Measurements from ENCODE around the gene MPRIP. TPM values are rescaled to one million over a fixed set of nuclear protein-coding genes. Genes with fewer than 3 reads are reported as not detected.
A peak's percentile ranks its signal among the peaks of the same experiment; 100 is the strongest.
"Not testable (repeated sequence)": the region's sequence is repeated elsewhere in the genome, so short reads cannot be mapped to it uniquely, and the experiment has no call there.

The MPRIP gene, protein sequence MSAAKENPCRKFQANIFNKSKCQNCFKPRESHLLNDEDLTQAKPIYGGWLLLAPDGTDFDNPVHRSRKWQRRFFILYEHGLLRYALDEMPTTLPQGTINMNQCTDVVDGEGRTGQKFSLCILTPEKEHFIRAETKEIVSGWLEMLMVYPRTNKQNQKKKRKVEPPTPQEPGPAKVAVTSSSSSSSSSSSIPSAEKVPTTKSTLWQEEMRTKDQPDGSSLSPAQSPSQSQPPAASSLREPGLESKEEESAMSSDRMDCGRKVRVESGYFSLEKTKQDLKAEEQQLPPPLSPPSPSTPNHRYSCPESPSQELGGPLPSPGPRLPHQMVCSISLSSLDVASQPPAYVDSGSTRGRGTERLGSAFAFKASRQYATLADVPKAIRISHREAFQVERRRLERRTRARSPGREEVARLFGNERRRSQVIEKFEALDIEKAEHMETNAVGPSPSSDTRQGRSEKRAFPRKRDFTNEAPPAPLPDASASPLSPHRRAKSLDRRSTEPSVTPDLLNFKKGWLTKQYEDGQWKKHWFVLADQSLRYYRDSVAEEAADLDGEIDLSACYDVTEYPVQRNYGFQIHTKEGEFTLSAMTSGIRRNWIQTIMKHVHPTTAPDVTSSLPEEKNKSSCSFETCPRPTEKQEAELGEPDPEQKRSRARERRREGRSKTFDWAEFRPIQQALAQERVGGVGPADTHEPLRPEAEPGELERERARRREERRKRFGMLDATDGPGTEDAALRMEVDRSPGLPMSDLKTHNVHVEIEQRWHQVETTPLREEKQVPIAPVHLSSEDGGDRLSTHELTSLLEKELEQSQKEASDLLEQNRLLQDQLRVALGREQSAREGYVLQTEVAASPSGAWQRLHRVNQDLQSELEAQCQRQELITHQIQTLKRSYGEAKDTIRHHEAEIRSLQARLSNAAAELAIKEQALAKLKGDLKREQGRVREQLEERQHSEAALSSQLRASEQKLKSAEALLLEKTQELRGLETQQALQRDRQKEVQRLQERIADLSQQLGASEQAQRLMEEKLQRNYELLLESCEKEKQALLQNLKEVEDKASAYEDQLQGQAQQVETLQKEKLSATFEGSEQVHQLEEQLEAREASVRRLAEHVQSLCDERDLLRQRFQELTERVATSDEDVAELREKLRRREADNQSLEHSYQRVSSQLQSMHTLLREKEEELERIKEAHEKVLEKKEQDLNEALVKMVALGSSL (N-terminal part only)
- polyA plus RNA-seq = 14.4 TPM

DNA sequence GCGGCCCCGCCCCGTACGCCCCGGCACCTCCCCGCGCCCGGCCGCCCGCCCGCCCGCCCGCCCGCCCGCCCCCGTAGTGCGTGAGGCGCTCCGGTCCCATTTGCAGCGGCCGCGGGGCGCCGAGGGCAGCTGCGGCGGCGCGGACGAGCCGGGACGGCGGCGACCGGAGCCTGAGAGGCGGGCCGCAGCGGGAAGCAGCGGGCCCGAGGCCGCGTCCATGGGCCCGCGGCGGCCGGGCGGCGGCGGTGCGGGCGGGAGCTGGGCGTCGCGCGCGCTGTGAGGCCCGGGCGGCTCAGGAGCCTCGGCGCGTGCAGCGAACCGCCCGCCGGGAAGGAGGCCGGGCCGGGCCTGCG is at the start of gene MPRIP:
TSS of gene MPRIP (plus strand) at position 74 of the 353 bp plus-strand sequence. CDS start 392 bp downstream, outside the sequence.
- H3K4me1 Mint-ChIP-seq = peaks cover 32 to 43% (median 34%) of the 10 kb centered on the region in 3 donors
- H3K27ac Mint-ChIP-seq = peak within 1 kb of the TSS; percentile 59 to 95 (median 93)

DNA sequence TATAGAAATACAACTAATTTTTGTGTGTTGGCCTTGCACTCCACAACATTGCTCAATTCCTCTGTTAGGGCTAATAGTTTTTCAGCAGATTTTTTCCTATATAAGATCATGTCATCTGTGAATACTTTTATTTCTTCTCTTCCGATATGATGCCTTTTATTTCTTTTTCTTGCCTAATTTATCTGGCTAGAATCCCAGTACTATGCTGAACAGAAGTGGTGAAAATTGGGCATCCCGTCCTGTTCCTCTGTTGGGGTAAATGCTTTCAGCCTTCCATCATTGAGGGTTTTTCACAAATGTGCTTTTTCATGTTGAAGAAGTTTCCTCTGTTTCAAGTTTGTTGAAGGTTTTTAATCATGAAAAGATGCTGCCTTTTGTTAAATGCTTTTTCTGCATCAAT is 47.6 kb upstream of the MPRIP start:
- H3K36me3 Mint-ChIP-seq = no peaks in the 10 kb centered on the region
- peaks cover 5 to 19% (median 18%) of the 10 kb centered on the region in 3 donors for H3K4me1 Mint-ChIP-seq
- H3K27ac Mint-ChIP-seq = no peak overlapping the region
- no peaks in the 10 kb centered on the region for H3K27me3 Mint-ChIP-seq
- no peaks in the 10 kb centered on the region for H3K9me3 Mint-ChIP-seq
- H3K4me3 Mint-ChIP-seq = no peak overlapping the region

More for the DNA sequence above, at the start of gene MPRIP:
- Mint-ChIP-seq H3K4me3 (peak within 1 kb of the TSS; percentile 81 to 98 (median 96)), H3K27me3 (no peaks in the 10 kb centered on the region), H3K9me3 (no peaks in the 10 kb centered on the region), H3K36me3 (no peaks in the 10 kb centered on the region)

- Mint-ChIP-seq H3K36me3 (no peaks in the 10 kb centered on the region), H3K27me3 (no peaks in the 10 kb centered on the region), H3K4me1 (peaks cover 4 to 11% (median 7%) of the 10 kb centered on the region in 3 donors), H3K9me3 (no peaks in the 10 kb centered on the region), H3K4me3 (no peak overlapping the region), H3K27ac (no peak overlapping the region)
Measured at GRCh38 chr17:16995930-16996329, 46.3 kb upstream of the MPRIP start.

GRCh38 chr17:16996726-16997125 is 45.5 kb upstream of the MPRIP start:
- not testable (repeated sequence) for H3K4me1 Mint-ChIP-seq, H3K4me3 Mint-ChIP-seq, H3K9me3 Mint-ChIP-seq, H3K27ac Mint-ChIP-seq, H3K36me3 Mint-ChIP-seq, H3K27me3 Mint-ChIP-seq

DNA sequence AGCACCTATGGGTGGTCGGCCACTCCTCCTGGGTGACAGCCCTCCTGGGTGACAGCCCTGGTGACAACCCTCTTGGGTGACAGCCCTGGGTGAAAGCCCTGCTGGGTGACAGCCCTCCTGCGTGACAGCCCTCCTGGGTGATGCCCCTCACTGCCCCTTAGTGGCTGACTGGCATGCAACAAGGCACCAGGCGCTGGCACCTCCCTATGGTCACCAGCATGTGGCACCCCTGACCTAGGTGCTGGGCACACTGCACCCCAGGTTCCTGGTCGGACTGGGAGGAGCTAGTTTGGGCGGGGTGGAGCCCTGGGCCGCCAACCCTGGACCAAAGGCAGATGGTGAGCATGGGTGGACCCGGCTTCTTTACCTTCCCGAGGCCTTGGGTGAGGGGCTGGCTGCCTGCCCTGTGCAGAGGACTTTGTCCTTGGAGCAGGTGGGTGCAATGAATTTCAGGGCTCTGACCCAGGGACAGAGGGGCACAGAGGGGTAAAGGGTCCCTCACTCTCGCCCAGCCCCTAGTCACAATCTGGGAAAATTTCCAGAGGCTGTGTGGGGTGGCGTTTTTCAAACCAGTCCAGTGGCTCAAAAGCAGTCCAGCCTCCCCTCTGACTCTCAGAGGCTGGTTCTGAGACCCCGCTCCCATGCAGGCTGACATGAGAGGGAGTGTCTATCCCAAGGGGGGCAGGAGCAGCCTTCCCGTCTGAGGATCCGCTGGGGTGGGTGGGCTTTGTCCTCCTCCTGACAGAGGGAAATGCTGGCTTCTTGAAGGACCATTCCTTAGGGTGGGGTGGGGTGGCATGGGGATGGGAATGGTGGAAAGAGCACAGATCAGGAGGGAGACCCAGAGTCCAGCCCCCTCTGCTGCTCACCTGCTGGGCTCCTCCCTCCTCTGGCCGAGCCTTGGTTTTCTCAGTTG is 44.5 kb upstream of the MPRIP start:
- Mint-ChIP-seq H3K36me3 (no peaks in the 10 kb centered on the region), H3K4me3 (peak overlapping the region in 1 of 4 donors; percentile 60), H3K27me3 (no peaks in the 10 kb centered on the region), H3K9me3 (no peaks in the 10 kb centered on the region), H3K27ac (no peak overlapping the region), H3K4me1 (peaks cover 3 to 5% (median 4%) of the 10 kb centered on the region in 3 donors)

DNA sequence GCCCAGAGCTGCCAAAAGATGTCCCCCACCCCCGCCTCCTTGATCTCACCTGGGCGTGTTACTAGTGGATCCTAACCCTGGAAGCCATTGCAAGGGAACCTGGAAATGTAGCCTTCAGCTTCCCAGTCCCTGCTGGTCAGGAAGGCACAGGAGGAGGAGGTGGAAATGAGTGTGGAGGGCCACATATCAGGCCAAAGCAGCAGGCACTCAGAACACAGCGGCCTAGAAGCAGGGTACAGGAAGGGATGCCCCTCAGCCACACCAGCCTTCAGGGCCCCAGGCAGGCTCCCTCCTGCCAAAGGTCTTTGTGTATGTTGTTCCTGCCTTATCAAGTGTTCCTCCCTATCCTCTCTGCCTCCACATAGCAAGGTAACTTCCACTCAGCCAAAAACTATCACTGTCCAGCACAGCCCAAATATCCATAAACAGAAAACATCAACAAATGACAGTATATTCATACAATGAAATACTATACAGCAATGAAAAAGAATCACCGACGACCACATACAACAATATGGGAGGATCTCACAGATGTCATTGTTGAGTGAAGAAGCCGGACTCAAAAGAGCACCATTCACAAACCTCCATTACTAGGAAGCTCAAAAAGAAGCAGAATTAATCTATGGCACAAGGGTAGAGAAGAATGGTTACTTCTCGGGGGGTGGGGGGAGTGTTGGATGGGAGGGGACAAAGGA is 42.2 kb upstream of the MPRIP start:
- Mint-ChIP-seq H3K9me3 (no peaks in the 10 kb centered on the region), H3K4me3 (no peak overlapping the region), H3K36me3 (no peaks in the 10 kb centered on the region), H3K27ac (no peak overlapping the region), H3K4me1 (peaks cover 0 to 2% (median 0%) of the 10 kb centered on the region in 3 donors), H3K27me3 (no peaks in the 10 kb centered on the region)

DNA sequence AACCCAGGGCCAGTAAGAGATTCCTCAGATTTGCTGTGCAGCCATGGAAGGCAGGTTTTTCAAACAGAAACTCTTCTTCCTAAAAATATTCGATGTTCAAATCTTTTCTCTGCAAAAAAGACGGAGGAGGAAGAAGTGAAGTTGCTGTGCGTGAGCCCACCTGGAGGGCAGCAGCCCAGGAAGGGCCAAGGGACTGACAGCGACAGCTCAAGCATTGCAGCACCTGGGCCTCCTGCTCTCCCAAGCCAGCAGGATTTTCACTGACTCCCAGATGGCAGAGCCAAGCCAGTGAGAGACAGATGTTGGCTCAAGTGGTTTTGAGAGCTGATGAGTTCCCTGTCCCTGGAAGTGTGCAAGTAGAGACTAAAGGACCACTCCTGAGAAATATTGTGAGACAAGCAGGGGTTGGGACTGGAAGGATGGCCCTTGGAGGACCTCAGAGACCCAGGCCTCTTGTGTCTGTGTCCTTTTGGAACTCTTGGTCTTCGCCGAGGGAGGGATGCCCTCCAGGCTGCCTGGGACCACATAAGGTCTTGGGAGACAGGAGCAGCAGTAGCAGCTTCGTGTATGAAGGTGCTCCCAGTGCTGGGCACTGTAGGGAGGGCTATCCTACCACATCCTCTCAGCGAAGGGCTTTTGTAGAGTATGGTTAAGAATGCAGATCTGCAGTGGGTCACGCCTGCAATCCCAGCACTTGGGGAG is 41.0 kb upstream of the MPRIP start:
- peaks cover 1% of the 10 kb centered on the region for H3K27me3 Mint-ChIP-seq
- peaks cover 0 to 2% (median 0%) of the 10 kb centered on the region in 3 donors for H3K4me1 Mint-ChIP-seq
- peak overlapping the region in 1 of 3 donors; percentile 69 for H3K27ac Mint-ChIP-seq
- no peaks in the 10 kb centered on the region for H3K36me3 Mint-ChIP-seq
- H3K9me3 Mint-ChIP-seq = no peaks in the 10 kb centered on the region
- H3K4me3 Mint-ChIP-seq = peak overlapping the region in 1 of 4 donors; percentile 49

- Mint-ChIP-seq H3K4me1 (peaks cover 0 to 2% (median 0%) of the 10 kb centered on the region in 3 donors), H3K27ac (peak overlapping the region in 1 of 3 donors; percentile 69), H3K36me3 (no peaks in the 10 kb centered on the region), H3K4me3 (no peak overlapping the region), H3K27me3 (peaks cover 1% of the 10 kb centered on the region), H3K9me3 (no peaks in the 10 kb centered on the region)
Measured at GRCh38 chr17:17001874-17002520, 40.3 kb upstream of the MPRIP start.

GRCh38 chr17:17002731-17003715 is 39.2 kb upstream of the MPRIP start:
- not testable (repeated sequence) for H3K4me1 Mint-ChIP-seq, H3K27me3 Mint-ChIP-seq, H3K9me3 Mint-ChIP-seq, H3K36me3 Mint-ChIP-seq, H3K4me3 Mint-ChIP-seq, H3K27ac Mint-ChIP-seq

GRCh38 chr17:17004251-17004996 is 37.8 kb upstream of the MPRIP start:
- Mint-ChIP-seq H3K36me3 (peaks cover 1% of the 10 kb centered on the region), H3K27ac (peak overlapping the region in 1 of 3 donors; percentile 65), H3K4me3 (no peak overlapping the region), H3K9me3 (peaks cover 0 to 4% (median 3%) of the 10 kb centered on the region in 3 donors), H3K27me3 (peaks cover 1% of the 10 kb centered on the region), H3K4me1 (peaks cover 0 to 2% (median 0%) of the 10 kb centered on the region in 3 donors)

DNA sequence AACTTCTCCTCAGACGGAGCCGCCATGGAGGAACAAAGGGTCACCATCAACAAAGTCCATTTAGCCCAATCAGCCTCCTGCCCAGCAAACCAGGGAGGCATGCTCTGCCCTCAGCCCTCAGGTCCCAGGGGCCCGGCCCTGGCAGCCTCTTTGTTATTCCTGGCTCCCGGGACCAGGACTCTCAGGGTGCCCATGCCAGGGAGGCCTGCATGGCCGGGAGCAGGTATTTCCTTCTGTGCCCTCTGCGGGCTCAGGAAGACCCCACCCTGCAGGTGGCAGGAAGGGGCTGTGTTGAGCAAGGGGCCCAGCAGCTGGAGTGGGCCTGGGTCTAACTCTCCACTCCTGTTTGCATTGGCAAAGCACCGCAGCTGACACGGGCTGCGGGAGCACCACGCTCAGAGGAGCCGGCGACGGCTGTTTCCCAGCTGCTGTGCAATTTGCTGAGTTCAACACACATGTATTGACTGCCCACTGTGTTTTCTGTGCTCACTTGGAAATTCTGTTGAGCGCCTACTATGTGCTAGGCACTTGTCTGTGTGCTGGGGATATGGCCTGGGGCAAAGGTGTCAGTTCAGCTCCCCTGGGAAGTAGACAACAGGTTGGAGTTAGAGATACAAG is 37.2 kb upstream of the MPRIP start:
- not testable (repeated sequence) for H3K9me3 Mint-ChIP-seq, H3K4me1 Mint-ChIP-seq, H3K4me3 Mint-ChIP-seq, H3K27me3 Mint-ChIP-seq, H3K27ac Mint-ChIP-seq, H3K36me3 Mint-ChIP-seq

All from IgD-negative memory B cell (primary cell).